HepG2 (cell line): ENCODE data around the gene LITAFD. TPM values are rescaled to one million over a fixed set of nuclear protein-coding genes. Genes with fewer than 3 reads are reported as not detected.
A peak's percentile ranks its signal among the peaks of the same experiment; 100 is the strongest.

Experiments
- ATAC-seq: fragments of 200-7000 bp; cut with Tn5 transposase; 3 replicates; pipeline ENCODE4 v1.9.1; 2020; ENCODE audit warnings: mild to moderate bottlenecking, moderate library complexity
- BruUV-seq: library from RNA; stranded (reverse); fragments of 400-500 nt; replicated peaks from 2 replicates; lab custom pipeline; 2021; lab: Mats Ljungman, UMichigan
- CTCF ChIA-PET: fragments of 300-600 bp; formaldehyde crosslinking; extraction: SDS; loops from one replicate; lab custom pipeline; 2021; ENCODE audit warnings: low total read pairs, inconsistent platforms, low intra/inter-chr PET ratio; lab: Yijun Ruan, JAX
- POLR2A ChIA-PET: fragments of 350-600 bp; sonication (Branson Sonifier 250); formaldehyde crosslinking; loops from one replicate; lab custom pipeline; 2020; ENCODE audit warnings: antibody characterized with exemption, inconsistent platforms; lab: Yijun Ruan, JAX
- DNase-seq: peaks from one replicate; pipeline ENCODE4 v3.0.0-alpha.2; 2015; ENCODE audit warnings: low spot score
- FAIRE-seq: peaks from 3 replicates; lab custom pipeline; 2011; peaks lifted over from hg19 to GRCh38; lab: Jason Lieb, UNC
- H2AFZ ChIP-seq: one replicate; pipeline ENCODE4 v1.6.1; 2011; ENCODE audit warnings: low read length, inconsistent platforms
- H3K27ac ChIP-seq: fragments of 300-600 bp; 3 replicates; pipeline ENCODE4 v1.8.0; 2011; ENCODE audit warnings: mixed run types, mild to moderate bottlenecking, mixed read lengths, low read length, inconsistent platforms; ENCODE audit not compliant: insufficient read depth; ENCODE audit errors: extremely low read length
- H3K27me3 ChIP-seq, 2 experiments: fragments of 200-600 bp in 1 of 2; 2 replicates in 1 of 2; 3 replicates in 1 of 2; pipeline versions ENCODE4 v1.6.0 to v1.8.0; 2011; ENCODE audit warnings: low read length in 2 of 2, mild to moderate bottlenecking in 2 of 2, moderate library complexity in 2 of 2, inconsistent platforms in 1 of 2; ENCODE audit not compliant: insufficient read depth in 2 of 2, control insufficient read depth in 1 of 2
- H3K36me3 ChIP-seq, 2 experiments: fragments of 200-600 bp in 1 of 2; replicated peaks in 1 of 2; 2 replicates in 1 of 2; 3 replicates in 1 of 2; pipeline versions ENCODE4 v1.5.1 to v1.8.0; 2011; ENCODE audit warnings: low read length in 2 of 2, inconsistent platforms in 1 of 2; ENCODE audit not compliant: insufficient read depth in 2 of 2, control insufficient read depth in 1 of 2
- H3K4me1 ChIP-seq: 2 replicates; pipeline ENCODE4 v1.5.1; 2012; ENCODE audit warnings: low read length, inconsistent platforms; ENCODE audit not compliant: insufficient read depth
- H3K4me2 ChIP-seq: 2 replicates; pipeline ENCODE4 v1.6.0; 2011; ENCODE audit warnings: low read depth, low read length, inconsistent platforms
- H3K4me3 ChIP-seq, 3 experiments: fragments of 200-600 bp in 1 of 3; sonication (generic), shearing (Covaris generic) in 1 of 3; replicated peaks in 1 of 3; 2 replicates each; pipeline ENCODE4 v1.5.1; 2011 to 2016; ENCODE audit warnings: low read length in 3 of 3, inconsistent platforms in 2 of 3, low read depth in 2 of 3, mild to moderate bottlenecking in 2 of 3, control low read depth in 1 of 3, mixed read lengths in 1 of 3; ENCODE audit not compliant: insufficient read depth in 1 of 3
- H3K79me2 ChIP-seq: one replicate; pipeline ENCODE4 v1.6.1; 2011; ENCODE audit warnings: low read length, inconsistent platforms; ENCODE audit not compliant: insufficient read depth
- H3K9ac ChIP-seq: 2 replicates; pipeline ENCODE4 v1.6.0; 2011; ENCODE audit warnings: mild to moderate bottlenecking, low read depth, low read length, inconsistent platforms; ENCODE audit not compliant: insufficient read depth
- H3K9me3 ChIP-seq: 2 replicates; pipeline ENCODE4 v1.5.1; 2012; ENCODE audit warnings: mild to moderate bottlenecking, low read length
- H4K20me1 ChIP-seq: 2 replicates; pipeline ENCODE4 v1.6.0; 2011; ENCODE audit warnings: inconsistent platforms, mild to moderate bottlenecking, low read length, moderate library complexity; ENCODE audit not compliant: insufficient read depth
- CCAR2 ChIP-seq: fragments of 200-400 bp; formaldehyde crosslinking; optimal IDR thresholded peaks from 2 replicates; pipeline ENCODE3; 2018; ENCODE audit warnings: low read depth, mild to moderate bottlenecking, low read length, moderate library complexity
- CENPX ChIP-seq: sonication (generic); formaldehyde crosslinking; IDR thresholded peaks from 2 replicates; pipeline ENCODE4 v1.9.0; 2021; ENCODE audit warnings: mild to moderate bottlenecking, missing genetic modification reagents, moderate library complexity
- HES4 ChIP-seq: sonication (generic); formaldehyde crosslinking; IDR thresholded peaks from 2 replicates; pipeline ENCODE4 v1.9.0; 2021; ENCODE audit warnings: mild to moderate bottlenecking, missing genetic modification reagents, borderline replicate concordance
- MAFF ChIP-seq: IDR thresholded peaks from 2 replicates; pipeline ENCODE4 v1.6.1; 2011; ENCODE audit warnings: low read depth, low read length, improper control_type of control experiment
- NRL ChIP-seq: sonication (generic); formaldehyde crosslinking; IDR thresholded peaks from 2 replicates; pipeline ENCODE4 v1.5.0; 2020; ENCODE audit warnings: missing genetic modification reagents, mild to moderate bottlenecking, moderate library complexity, borderline replicate concordance
- PAWR ChIP-seq: sonication (generic); formaldehyde crosslinking; IDR thresholded peaks from 2 replicates; pipeline ENCODE4 v1.4.0; 2020; ENCODE audit warnings: missing genetic modification reagents, mild to moderate bottlenecking, borderline replicate concordance
- PCBP2 ChIP-seq: fragments of 200-400 bp; formaldehyde crosslinking; optimal IDR thresholded peaks from 2 replicates; pipeline ENCODE3; 2018; ENCODE audit warnings: low read length, low read depth; ENCODE audit not compliant: poor library complexity, severe bottlenecking
- RFXAP ChIP-seq: sonication (generic); formaldehyde crosslinking; IDR thresholded peaks from 2 replicates; pipeline ENCODE4 v1.4.0; 2020; ENCODE audit warnings: missing genetic modification reagents, borderline replicate concordance
- SOX13 ChIP-seq, 3 experiments: fragments of 450-650 bp in 1 of 3; sonication (generic) in 1 of 3; formaldehyde crosslinking in 1 of 3; IDR thresholded peaks in 2 of 3; conservative IDR thresholded peaks in 1 of 3; 2 replicates each; pipeline versions ENCODE4 v1.5.0 to v1.6.1; 2016 to 2020; ENCODE audit warnings: antibody characterized with exemption in 1 of 3, mild to moderate bottlenecking in 1 of 3, missing compliant biosample characterization in 1 of 3, missing genetic modification reagents in 1 of 3, moderate library complexity in 1 of 3
- STAG1 ChIP-seq: sonication (generic); formaldehyde crosslinking; IDR thresholded peaks from 2 replicates; pipeline ENCODE4 v1.4.0; 2020; ENCODE audit warnings: missing genetic modification reagents
- TEAD3 ChIP-seq: optimal IDR thresholded peaks from 2 replicates; pipeline ENCODE3; 2016; ENCODE audit warnings: borderline replicate concordance
- ZEB1 ChIP-seq: IDR thresholded peaks from 2 replicates; pipeline ENCODE4 v1.6.1; 2012; ENCODE audit warnings: mild to moderate bottlenecking, low read depth, inconsistent platforms; ENCODE audit not compliant: insufficient replicate concordance
- ZNF235 ChIP-seq: sonication (generic); formaldehyde crosslinking; IDR thresholded peaks from 2 replicates; pipeline ENCODE4 v1.8.1; 2023; ENCODE audit warnings: mild to moderate bottlenecking, missing genetic modification reagents, borderline replicate concordance
- ZNF280B ChIP-seq: sonication (generic); formaldehyde crosslinking; IDR thresholded peaks from 2 replicates; pipeline ENCODE4 v1.5.0; 2020; ENCODE audit warnings: missing genetic modification reagents, mild to moderate bottlenecking, borderline replicate concordance
- ZNF460 ChIP-seq: sonication (generic); formaldehyde crosslinking; IDR thresholded peaks from 2 replicates; pipeline ENCODE4 v1.5.1; 2020; ENCODE audit warnings: missing genetic modification reagents, mild to moderate bottlenecking, borderline replicate concordance
- ZNF563 ChIP-seq: sonication (generic); formaldehyde crosslinking; IDR thresholded peaks from 2 replicates; pipeline ENCODE4 v1.8.0; 2022; ENCODE audit warnings: mild to moderate bottlenecking, moderate library complexity, missing genetic modification reagents
- ZXDC ChIP-seq: sonication (generic); formaldehyde crosslinking; IDR thresholded peaks from 2 replicates; pipeline ENCODE4 v1.5.0; 2020; ENCODE audit warnings: mild to moderate bottlenecking, missing genetic modification reagents
- WGBS: methylation state at CpG from one replicate; pipeline ENCODE4 v1.1.6; 2017; ENCODE audit warnings: low lambda C conversion rate; 5-methylcytosine and 5-hydroxymethylcytosine counted together
- in situ Hi-C: cut with HindIII; loops from 2 replicates; pipeline ENCODE4 v1.10.0; 2017; ENCODE audit warnings: low pct_unique_long_range_greater_than_20kb; ENCODE audit not compliant: extremely low pct_ligation_motif_present
- intact Hi-C: fragments of 100-400 bp; cut with micrococcal nuclease; formaldehyde crosslinking; loops from one replicate; pipeline ENCODE4 v1.10.0; 2022; ENCODE audit not compliant: unreplicated experiment
- polyA plus RNA-seq, 8 experiments: library from polyadenylated mRNA; depleted of rRNA in 3 of 8; stranded (reverse) in 7 of 8; unstranded in 1 of 8; fragments of >200 nt; fragmentation: Illumina TruSeq in 4 of 8; extraction: Trizol in 4 of 8; gene quantifications; 2 replicates each; pipeline versions ENCODE4 v1.2.1 to v1.2.3, GENCODE V29; 2011 to 2016; ENCODE audit warnings: low read depth in 4 of 8, missing spikeins in 1 of 8, mixed read lengths in 1 of 8; ENCODE audit not compliant: insufficient read depth in 1 of 8
- total RNA-seq, 5 experiments: library from RNA; depleted of rRNA; stranded (reverse); fragments of >200 nt; fragmentation: Illumina TruSeq; extraction: Trizol; gene quantifications; 2 replicates each; pipeline ENCODE4 v1.2.3, GENCODE V29; 2016; ENCODE audit warnings: low read depth in 1 of 5
- TF ChIP-seq, protein P1 (sequence below): sonication (generic); formaldehyde crosslinking; IDR thresholded peaks from 2 replicates; pipeline ENCODE4 v1.5.1; 2020; ENCODE audit warnings: missing genetic modification reagents, mild to moderate bottlenecking, borderline replicate concordance

The LITAFD gene
- total and polyA plus RNA-seq, 2 of the 13 experiments (the other 11 are each of a cell fraction or from before 2014, with no cell fraction given): not detected

DNA sequence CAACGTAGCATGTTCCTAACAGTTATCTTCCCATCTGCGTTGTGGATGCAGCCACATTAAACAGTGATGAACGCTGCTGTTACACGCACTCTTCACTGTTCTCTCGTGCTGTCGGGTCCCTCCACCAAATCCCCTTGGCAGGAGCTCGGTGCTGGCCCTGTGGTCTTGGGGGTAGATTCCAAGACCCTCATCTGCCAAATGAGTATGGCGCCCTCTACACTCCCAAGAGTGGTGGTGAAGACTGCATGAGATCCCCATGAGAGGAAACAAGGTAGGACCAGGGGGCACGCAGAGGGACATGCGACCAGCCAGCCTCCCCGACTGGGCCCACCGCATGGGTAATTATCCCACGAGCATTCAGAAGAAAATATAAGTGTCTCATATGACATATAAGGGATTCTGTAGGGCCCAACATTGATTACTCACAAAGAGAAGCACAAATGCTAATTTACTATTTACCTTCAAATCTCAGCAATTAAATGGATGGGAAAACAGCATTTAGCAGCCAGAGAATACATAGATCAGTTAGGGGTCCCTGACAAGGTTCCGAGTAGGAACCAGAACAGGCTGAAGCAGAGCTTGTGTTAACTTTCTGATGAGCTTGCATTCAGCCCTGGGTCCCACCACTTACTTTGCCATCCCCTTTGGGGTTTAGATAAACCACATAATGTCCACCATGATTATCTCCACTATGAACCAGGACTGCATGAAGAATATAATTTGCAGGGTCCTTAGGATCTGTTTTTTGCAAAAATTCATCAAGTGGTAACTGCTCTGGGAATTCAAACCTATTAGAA is 23.8 kb downstream of the LITAFD start:
- in situ Hi-C loops (no loop called here), intact Hi-C loops (loop anchor here (1.0 to 5.0 kb wide), 3 partner anchors 102 to 231 kb away; no protein-coding TSS in a partner anchor)
- 90% methylated on average over 14 of the region's 14 CpGs for WGBS
- H3K4me2 ChIP-seq: no peak overlapping the region
- no peaks in the 10 kb centered on the region for H3K79me2 ChIP-seq
- peak; percentile 32 for DNase-seq
- H2AFZ ChIP-seq: no peak overlapping the region
- POLR2A ChIA-PET: no interaction called here
- H3K9ac ChIP-seq: no peak overlapping the region
- CTCF ChIA-PET: interaction anchor here (1.4 to 2.5 kb wide), 4 partner anchors 31 to 229 kb away, joined by 7 to 20 read pairs (median 9); no protein-coding TSS in a partner anchor
- H3K27me3 ChIP-seq: no peaks in the 10 kb centered on the region
- BruUV-seq: no TSS peak
- peaks cover 11% of the 10 kb centered on the region; the same call in 1 of the 2 replicates for H4K20me1 ChIP-seq
- H3K36me3 ChIP-seq: peaks cover 64 to 95% of the 10 kb centered on the region in 2 experiments
- H3K4me1 ChIP-seq: no peaks in the 10 kb centered on the region
- no peak for FAIRE-seq
- no peaks in the 10 kb centered on the region for H3K9me3 ChIP-seq
- H3K27ac ChIP-seq: no peak overlapping the region
- H3K4me3 ChIP-seq: no peak overlapping the region
- ATAC-seq: peak; percentile 67
- TF ChIP-seq SOX13 (IDR thresholded peaks at IDR 0.05) (no peak), SOX13 (CRISPR knock-in tag; conservative IDR thresholded peaks at IDR 0.05 in 1 of 2, IDR thresholded peaks at IDR 0.05 in 1 of 2) (no peak), ZNF235 (CRISPR knock-in tag) (no peak), CENPX (no peak), NRL (CRISPR knock-in tag) (0 out of 2 replicates have a peak, but pooled peaks have one; percentile 37), TEAD3 (CRISPR knock-in tag) (peak; percentile 40), STAG1 (peak; percentile 33), RFXAP (CRISPR knock-in tag) (no peak), ZNF563 (CRISPR knock-in tag) (no peak), MAFF (peak; percentile 32; the same call in 1 of the 2 replicates), ZEB1 (no peak), PAWR (CRISPR knock-in tag) (no peak), PCBP2 (no peak), HES4 (0 out of 2 replicates have a peak, but pooled peaks have one; percentile 44), ZNF280B (CRISPR knock-in tag) (0 out of 2 replicates have a peak, but pooled peaks have one; percentile 56), ZNF460 (no peak), ZXDC (CRISPR knock-in tag) (no peak), CCAR2 (no peak)
- TF ChIP-seq, protein P1, sequence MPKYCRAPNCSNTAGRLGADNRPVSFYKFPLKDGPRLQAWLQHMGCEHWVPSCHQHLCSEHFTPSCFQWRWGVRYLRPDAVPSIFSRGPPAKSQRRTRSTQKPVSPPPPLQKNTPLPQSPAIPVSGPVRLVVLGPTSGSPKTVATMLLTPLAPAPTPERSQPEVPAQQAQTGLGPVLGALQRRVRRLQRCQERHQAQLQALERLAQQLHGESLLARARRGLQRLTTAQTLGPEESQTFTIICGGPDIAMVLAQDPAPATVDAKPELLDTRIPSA (CRISPR knock-in tag): no peak
